HepG2 (cell line): ENCODE data around the gene CSRP3. TPM values are rescaled to one million over a fixed set of nuclear protein-coding genes. Genes with fewer than 3 reads are reported as not detected.

ENCODE experiments used
- ATAC-seq: fragments of 200-7000 bp; cut with Tn5 transposase; 3 replicates; pipeline ENCODE4 v1.9.1; 2020; ENCODE audit warnings: mild to moderate bottlenecking, moderate library complexity
- BruUV-seq: library from RNA; stranded (reverse); fragments of 400-500 nt; replicated peaks from 2 replicates; lab custom pipeline; 2021; lab: Mats Ljungman, UMichigan
- CTCF ChIA-PET: fragments of 300-600 bp; formaldehyde crosslinking; extraction: SDS; loops from one replicate; lab custom pipeline; 2021; ENCODE audit warnings: low total read pairs, inconsistent platforms, low intra/inter-chr PET ratio; lab: Yijun Ruan, JAX
- POLR2A ChIA-PET: fragments of 350-600 bp; sonication (Branson Sonifier 250); formaldehyde crosslinking; loops from one replicate; lab custom pipeline; 2020; ENCODE audit warnings: antibody characterized with exemption, inconsistent platforms; lab: Yijun Ruan, JAX
- DNase-seq: peaks from one replicate; pipeline ENCODE4 v3.0.0-alpha.2; 2015; ENCODE audit warnings: low spot score
- FAIRE-seq: peaks from 3 replicates; lab custom pipeline; 2011; peaks lifted over from hg19 to GRCh38; lab: Jason Lieb, UNC
- H2AFZ ChIP-seq: one replicate; pipeline ENCODE4 v1.6.1; 2011; ENCODE audit warnings: low read length, inconsistent platforms
- H3K27ac ChIP-seq: fragments of 300-600 bp; 3 replicates; pipeline ENCODE4 v1.8.0; 2011; ENCODE audit warnings: mixed run types, mild to moderate bottlenecking, mixed read lengths, low read length, inconsistent platforms; ENCODE audit not compliant: insufficient read depth; ENCODE audit errors: extremely low read length
- H3K27me3 ChIP-seq, 2 experiments: fragments of 200-600 bp in 1 of 2; 2 replicates in 1 of 2; 3 replicates in 1 of 2; pipeline versions ENCODE4 v1.6.0 to v1.8.0; 2011; ENCODE audit warnings: low read length in 2 of 2, mild to moderate bottlenecking in 2 of 2, moderate library complexity in 2 of 2, inconsistent platforms in 1 of 2; ENCODE audit not compliant: insufficient read depth in 2 of 2, control insufficient read depth in 1 of 2
- H3K36me3 ChIP-seq, 2 experiments: fragments of 200-600 bp in 1 of 2; replicated peaks in 1 of 2; 2 replicates in 1 of 2; 3 replicates in 1 of 2; pipeline versions ENCODE4 v1.5.1 to v1.8.0; 2011; ENCODE audit warnings: low read length in 2 of 2, inconsistent platforms in 1 of 2; ENCODE audit not compliant: insufficient read depth in 2 of 2, control insufficient read depth in 1 of 2
- H3K4me1 ChIP-seq: 2 replicates; pipeline ENCODE4 v1.5.1; 2012; ENCODE audit warnings: low read length, inconsistent platforms; ENCODE audit not compliant: insufficient read depth
- H3K4me2 ChIP-seq: 2 replicates; pipeline ENCODE4 v1.6.0; 2011; ENCODE audit warnings: low read depth, low read length, inconsistent platforms
- H3K4me3 ChIP-seq, 3 experiments: fragments of 200-600 bp in 1 of 3; sonication (generic), shearing (Covaris generic) in 1 of 3; replicated peaks in 1 of 3; 2 replicates each; pipeline ENCODE4 v1.5.1; 2011 to 2016; ENCODE audit warnings: low read length in 3 of 3, inconsistent platforms in 2 of 3, low read depth in 2 of 3, mild to moderate bottlenecking in 2 of 3, control low read depth in 1 of 3, mixed read lengths in 1 of 3; ENCODE audit not compliant: insufficient read depth in 1 of 3
- H3K79me2 ChIP-seq: one replicate; pipeline ENCODE4 v1.6.1; 2011; ENCODE audit warnings: low read length, inconsistent platforms; ENCODE audit not compliant: insufficient read depth
- H3K9ac ChIP-seq: 2 replicates; pipeline ENCODE4 v1.6.0; 2011; ENCODE audit warnings: mild to moderate bottlenecking, low read depth, low read length, inconsistent platforms; ENCODE audit not compliant: insufficient read depth
- H3K9me3 ChIP-seq: 2 replicates; pipeline ENCODE4 v1.5.1; 2012; ENCODE audit warnings: mild to moderate bottlenecking, low read length
- H4K20me1 ChIP-seq: 2 replicates; pipeline ENCODE4 v1.6.0; 2011; ENCODE audit warnings: inconsistent platforms, mild to moderate bottlenecking, low read length, moderate library complexity; ENCODE audit not compliant: insufficient read depth
- CHD2 ChIP-seq: IDR thresholded peaks from 2 replicates; pipeline ENCODE4 v1.6.1; 2011; ENCODE audit warnings: low read depth, low read length, improper control_type of control experiment
- GMEB1 ChIP-seq: sonication (generic); formaldehyde crosslinking; IDR thresholded peaks from 2 replicates; pipeline ENCODE4 v1.5.1; 2020; ENCODE audit warnings: missing genetic modification reagents, mild to moderate bottlenecking, borderline replicate concordance
- HNF4G ChIP-seq, 2 experiments: sonication (generic) in 1 of 2; formaldehyde crosslinking in 1 of 2; IDR thresholded peaks; 2 replicates each; pipeline versions ENCODE4 v1.4.0 to v1.6.1; 2011 to 2020; ENCODE audit warnings: borderline replicate concordance in 2 of 2, low read depth in 2 of 2, mild to moderate bottlenecking in 2 of 2, low read length in 1 of 2, missing genetic modification reagents in 1 of 2, moderate library complexity in 1 of 2
- HOXA7 ChIP-seq: sonication (generic); formaldehyde crosslinking; IDR thresholded peaks from 2 replicates; pipeline ENCODE4 v1.8.1; 2022; ENCODE audit warnings: mild to moderate bottlenecking, missing genetic modification reagents, moderate library complexity
- MAFF ChIP-seq: IDR thresholded peaks from 2 replicates; pipeline ENCODE4 v1.6.1; 2011; ENCODE audit warnings: low read depth, low read length, improper control_type of control experiment
- MYNN ChIP-seq: sonication (generic); formaldehyde crosslinking; IDR thresholded peaks from 2 replicates; pipeline ENCODE4 v1.4.0; 2020; ENCODE audit warnings: mild to moderate bottlenecking, low read depth, missing genetic modification reagents
- PRMT3 ChIP-seq: sonication (generic); formaldehyde crosslinking; IDR thresholded peaks from 2 replicates; pipeline ENCODE4 v1.8.1; 2022; ENCODE audit warnings: low read depth, mild to moderate bottlenecking, moderate library complexity, missing genetic modification reagents, borderline replicate concordance
- SMARCC2 ChIP-seq: fragments of 450-650 bp; IDR thresholded peaks from 2 replicates; pipeline ENCODE4 v1.6.1; 2017; ENCODE audit warnings: antibody characterized with exemption, mild to moderate bottlenecking
- WIZ ChIP-seq: sonication (generic); formaldehyde crosslinking; IDR thresholded peaks from 2 replicates; pipeline ENCODE4 v1.5.1; 2020; ENCODE audit warnings: mild to moderate bottlenecking, missing genetic modification reagents
- ZBTB26 ChIP-seq: IDR thresholded peaks from 2 replicates; pipeline ENCODE4 v1.6.1; 2016; ENCODE audit warnings: missing compliant biosample characterization, missing genetic modification reagents, borderline replicate concordance
- ZMAT3 ChIP-seq: sonication (generic); formaldehyde crosslinking; conservative IDR thresholded peaks from 2 replicates; pipeline ENCODE4 v1.7.0; 2021; ENCODE audit warnings: missing genetic modification reagents
- ZNF24 ChIP-seq: fragments of 450-650 bp; IDR thresholded peaks from 2 replicates; pipeline ENCODE4 v1.6.1; 2017; ENCODE audit warnings: antibody characterized with exemption, mild to moderate bottlenecking
- ZNF296 ChIP-seq: sonication (generic); formaldehyde crosslinking; conservative IDR thresholded peaks from 2 replicates; pipeline ENCODE4 v1.5.0; 2020; ENCODE audit warnings: mild to moderate bottlenecking, missing genetic modification reagents
- ZNF30 ChIP-seq: sonication (generic); formaldehyde crosslinking; IDR thresholded peaks from 2 replicates; pipeline ENCODE4 v1.5.0; 2020; ENCODE audit warnings: mild to moderate bottlenecking, missing genetic modification reagents
- ZNF430 ChIP-seq: sonication (generic); formaldehyde crosslinking; IDR thresholded peaks from 2 replicates; pipeline ENCODE4 v1.9.0; 2021; ENCODE audit warnings: mild to moderate bottlenecking, missing genetic modification reagents
- ZNF496 ChIP-seq: sonication (generic); formaldehyde crosslinking; IDR thresholded peaks from 2 replicates; pipeline ENCODE4 v1.8.1; 2023; ENCODE audit warnings: mild to moderate bottlenecking, moderate library complexity, missing genetic modification reagents; ENCODE audit not compliant: insufficient replicate concordance
- ZNF570 ChIP-seq: sonication (generic); formaldehyde crosslinking; IDR thresholded peaks from 2 replicates; pipeline ENCODE4 v1.4.0; 2020; ENCODE audit warnings: mild to moderate bottlenecking, missing genetic modification reagents, borderline replicate concordance
- WGBS: methylation state at CpG from one replicate; pipeline ENCODE4 v1.1.6; 2017; ENCODE audit warnings: low lambda C conversion rate; 5-methylcytosine and 5-hydroxymethylcytosine counted together
- in situ Hi-C: cut with HindIII; loops from 2 replicates; pipeline ENCODE4 v1.10.0; 2017; ENCODE audit warnings: low pct_unique_long_range_greater_than_20kb; ENCODE audit not compliant: extremely low pct_ligation_motif_present
- intact Hi-C: fragments of 100-400 bp; cut with micrococcal nuclease; formaldehyde crosslinking; loops from one replicate; pipeline ENCODE4 v1.10.0; 2022; ENCODE audit not compliant: unreplicated experiment
- polyA plus RNA-seq, 8 experiments: library from polyadenylated mRNA; depleted of rRNA in 3 of 8; stranded (reverse) in 7 of 8; unstranded in 1 of 8; fragments of >200 nt; fragmentation: Illumina TruSeq in 4 of 8; extraction: Trizol in 4 of 8; gene quantifications; 2 replicates each; pipeline versions ENCODE4 v1.2.1 to v1.2.3, GENCODE V29; 2011 to 2016; ENCODE audit warnings: low read depth in 4 of 8, missing spikeins in 1 of 8, mixed read lengths in 1 of 8; ENCODE audit not compliant: insufficient read depth in 1 of 8
- total RNA-seq, 5 experiments: library from RNA; depleted of rRNA; stranded (reverse); fragments of >200 nt; fragmentation: Illumina TruSeq; extraction: Trizol; gene quantifications; 2 replicates each; pipeline ENCODE4 v1.2.3, GENCODE V29; 2016; ENCODE audit warnings: low read depth in 1 of 5

Gene CSRP3
- total and polyA plus RNA-seq, 2 of the 13 experiments (the other 11 are each of a cell fraction or from before 2014, with no cell fraction given), result not detected

- TF ChIP-seq CHD2 (no peak), MAFF (no peak), ZMAT3 (CRISPR knock-in tag) (no peak), ZNF496 (CRISPR knock-in tag) (no peak), HOXA7 (no peak), MYNN (CRISPR knock-in tag) (no peak), ZNF430 (no peak), WIZ (CRISPR knock-in tag) (no peak)
- TF ChIP-seq, all 625 proteins: peak for 0
These were observed 23.8 kb upstream of the CSRP3 start (continued) for GRCh38 chr11:19225581-19225980.

- no peak for DNase-seq
- Histone ChIP-seq H3K9ac (no peak overlapping the region), H3K4me2 (no peak overlapping the region), H3K79me2 (no peaks in the 10 kb centered on the region), H3K9me3 (no peaks in the 10 kb centered on the region), H3K27me3 (no peaks in the 10 kb centered on the region; a peak in 1 of 5 replicates), H2AFZ (no peak overlapping the region), H3K27ac (no peak overlapping the region), H4K20me1 (no peaks in the 10 kb centered on the region), H3K4me1 (no peaks in the 10 kb centered on the region), H3K4me3 (no peak overlapping the region), H3K36me3 (peaks cover 0 to 9% of the 10 kb centered on the region in 2 experiments; a peak in 3 of 5 replicates)
- no peak for ATAC-seq
- CTCF ChIA-PET, result no interaction called here
- POLR2A ChIA-PET, result no interaction called here
- 97% methylated on average over 6 of the region's 6 CpGs for WGBS
- no peak for FAIRE-seq
- intact Hi-C loops, result no loop called here
- TF ChIP-seq ZNF296, result no peak
- TF ChIP-seq GMEB1 (CRISPR knock-in tag), result no peak
- TF ChIP-seq HNF4G (IDR thresholded peaks at IDR 0.05; ENCODE audit: borderline replicate concordance, low read depth, low read length), result no peak
- no peak for TF ChIP-seq HNF4G (CRISPR knock-in tag; IDR thresholded peaks at IDR 0.05; ENCODE audit: borderline replicate concordance, low read depth)
- TF ChIP-seq PRMT3 (CRISPR knock-in tag), result no peak
- TF ChIP-seq ZNF570 (CRISPR knock-in tag), result no peak
- TF ChIP-seq ZNF30 (CRISPR knock-in tag), result no peak
- no peak for TF ChIP-seq SMARCC2
- TF ChIP-seq ZBTB26 (CRISPR knock-in tag), result no peak
- no peak for TF ChIP-seq ZNF24
- in situ Hi-C loops, result no loop called here
- BruUV-seq, result no TSS peak
These were observed 23.3 kb upstream of the CSRP3 start for GRCh38 chr11:19225123-19225522.
